HG02938 (cell line): ENCODE results near the gene EYA4.

Source experiments
- ATAC-seq: cut with Tn5 transposase; IDR thresholded peaks from one replicate; pipeline ENCODE4 v1.9.1; 2021; ENCODE audit warnings: mild to moderate bottlenecking, moderate library complexity; ENCODE audit not compliant: unreplicated experiment

The EYA4 gene, protein sequence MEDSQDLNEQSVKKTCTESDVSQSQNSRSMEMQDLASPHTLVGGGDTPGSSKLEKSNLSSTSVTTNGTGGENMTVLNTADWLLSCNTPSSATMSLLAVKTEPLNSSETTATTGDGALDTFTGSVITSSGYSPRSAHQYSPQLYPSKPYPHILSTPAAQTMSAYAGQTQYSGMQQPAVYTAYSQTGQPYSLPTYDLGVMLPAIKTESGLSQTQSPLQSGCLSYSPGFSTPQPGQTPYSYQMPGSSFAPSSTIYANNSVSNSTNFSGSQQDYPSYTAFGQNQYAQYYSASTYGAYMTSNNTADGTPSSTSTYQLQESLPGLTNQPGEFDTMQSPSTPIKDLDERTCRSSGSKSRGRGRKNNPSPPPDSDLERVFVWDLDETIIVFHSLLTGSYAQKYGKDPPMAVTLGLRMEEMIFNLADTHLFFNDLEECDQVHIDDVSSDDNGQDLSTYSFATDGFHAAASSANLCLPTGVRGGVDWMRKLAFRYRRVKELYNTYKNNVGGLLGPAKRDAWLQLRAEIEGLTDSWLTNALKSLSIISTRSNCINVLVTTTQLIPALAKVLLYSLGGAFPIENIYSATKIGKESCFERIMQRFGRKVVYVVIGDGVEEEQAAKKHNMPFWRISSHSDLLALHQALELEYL

GRCh38 chr6:133241086-133241900 lies at the start of gene EYA4:
Gene EYA4, plus strand, starts transcription at chr6:133241357. Its CDS starts 33,424 bp downstream, at chr6:133274781.
- no peak for ATAC-seq

GRCh38 chr6:133193396-133193795 lies 47.8 kb upstream of the EYA4 start:
- ATAC-seq, result no peak

- ATAC-seq, result no peak
Measured at GRCh38 chr6:133198725-133199124, 42.4 kb upstream of the EYA4 start.

- ATAC-seq, result no peak
Measured at GRCh38 chr6:133201231-133201630, 39.9 kb upstream of the EYA4 start.

- no peak for ATAC-seq
Measured at GRCh38 chr6:133202610-133203343, 38.4 kb upstream of the EYA4 start.

GRCh38 chr6:133203344-133203697 lies 37.8 kb upstream of the EYA4 start:
- no peak for ATAC-seq

DNA sequence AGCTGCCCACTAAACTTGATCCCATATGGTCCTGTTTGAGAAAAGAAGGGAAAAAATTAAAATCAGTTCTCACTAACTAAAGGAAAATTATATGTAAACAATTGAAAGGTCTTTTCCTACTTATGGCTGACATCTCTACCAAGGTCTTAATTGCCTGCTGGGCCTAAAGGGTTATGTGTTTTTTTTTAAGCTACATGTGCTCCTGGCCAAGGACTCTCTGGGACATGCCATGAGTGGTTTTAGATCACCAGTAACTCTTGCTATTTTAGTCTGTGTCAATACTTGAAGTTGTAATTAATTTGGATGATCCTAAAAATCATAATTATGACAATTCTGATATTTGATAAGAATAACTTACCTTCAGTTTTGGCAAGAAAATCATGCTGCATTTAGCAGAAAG lies 35.9 kb upstream of the EYA4 start:
- ATAC-seq, result no peak

- no peak for ATAC-seq
Measured at GRCh38 chr6:133206942-133207341, 34.2 kb upstream of the EYA4 start.

GRCh38 chr6:133207754-133208153 lies 33.4 kb upstream of the EYA4 start:
- ATAC-seq, result no peak

DNA sequence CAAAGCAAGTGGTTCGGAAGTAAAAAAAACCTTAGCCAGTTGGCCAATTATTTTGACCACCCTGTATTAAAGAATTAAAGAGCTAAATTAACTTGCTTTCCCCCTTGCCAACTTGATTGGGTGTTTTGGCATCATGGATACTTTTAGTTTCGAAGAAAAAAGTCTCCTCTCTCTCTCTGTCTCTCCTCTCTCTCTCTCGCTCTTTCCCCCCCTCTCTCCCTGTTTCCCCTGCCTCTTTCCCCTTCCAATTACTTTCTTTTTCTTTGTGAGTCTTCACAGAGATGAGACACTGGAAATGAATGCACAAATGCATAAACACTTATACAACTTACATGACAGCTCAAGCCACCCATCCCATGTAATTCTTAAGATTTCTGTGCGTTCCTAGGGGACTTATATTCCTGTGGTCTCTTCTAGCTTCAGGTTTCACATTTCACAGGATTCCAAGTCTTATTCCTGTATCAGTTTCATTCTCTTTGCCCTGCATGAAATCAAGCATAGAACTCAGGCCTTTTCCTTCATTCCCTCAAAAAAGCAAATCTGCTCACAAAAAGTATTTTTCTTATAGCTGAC lies 32.9 kb upstream of the EYA4 start:
- no peak for ATAC-seq

DNA sequence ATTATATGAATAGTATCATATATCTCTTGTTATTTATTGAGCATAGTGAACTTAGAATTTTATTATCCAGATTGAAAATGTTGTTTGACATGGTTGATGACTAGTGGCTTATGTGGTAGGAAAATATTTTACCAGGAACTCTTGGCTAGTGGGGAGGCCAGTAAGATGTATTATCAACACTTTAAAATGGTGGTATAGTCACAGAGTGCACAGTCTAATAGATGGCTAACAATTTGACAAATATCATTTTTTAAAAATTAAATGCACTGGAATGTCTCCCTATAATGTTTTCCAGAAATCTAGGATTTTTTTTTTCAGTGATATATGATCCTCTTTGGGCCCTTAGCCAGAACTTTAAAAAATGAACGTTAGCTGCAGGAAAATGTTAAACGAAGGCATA lies 26.9 kb upstream of the EYA4 start:
- no peak for ATAC-seq

DNA sequence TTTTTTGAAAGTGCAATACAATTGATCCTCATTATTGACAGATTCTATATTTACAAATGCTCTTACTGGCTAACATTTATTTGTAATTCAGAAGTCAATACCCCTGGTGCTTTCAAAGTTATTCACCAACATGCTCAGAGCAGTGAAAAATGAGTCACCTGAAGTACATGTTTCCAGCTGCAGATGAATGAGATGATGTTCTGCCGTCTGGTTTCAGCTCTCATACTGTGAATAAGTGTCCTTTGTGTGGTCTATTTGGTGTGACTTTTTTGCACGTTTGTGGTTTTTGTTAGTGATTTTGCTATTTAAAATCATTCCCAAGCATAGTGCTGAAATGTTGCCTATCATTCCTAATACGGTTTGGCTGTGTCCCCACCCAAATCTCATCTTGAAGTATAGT lies 22.3 kb upstream of the EYA4 start:
- ATAC-seq, result no peak

DNA sequence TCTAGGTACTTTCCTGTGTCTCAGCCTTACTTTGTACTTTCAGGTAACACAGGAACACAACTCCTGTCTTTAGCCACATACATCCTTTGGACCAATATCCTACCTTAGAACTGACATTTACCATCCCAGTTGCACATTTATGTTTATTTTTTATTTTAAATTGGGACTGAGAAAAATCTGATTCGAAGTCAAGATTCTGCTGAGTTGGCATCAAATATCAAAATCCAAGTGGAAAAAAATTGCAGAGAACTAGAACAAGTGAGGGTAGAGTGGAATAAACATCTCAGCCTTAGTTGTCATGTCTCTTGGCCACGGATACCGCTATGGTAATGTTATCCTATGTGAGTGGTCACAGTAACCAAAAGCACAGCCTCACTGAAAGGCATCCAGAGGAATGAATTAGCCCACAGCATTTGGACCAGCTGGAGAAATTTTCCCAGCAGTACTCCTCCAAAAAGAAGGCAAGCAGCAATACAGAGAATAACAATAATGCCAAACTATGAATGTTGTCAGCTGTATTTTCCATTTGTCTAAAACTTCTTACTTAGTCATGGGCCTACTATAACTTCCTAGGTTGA lies 17.6 kb upstream of the EYA4 start:
- ATAC-seq, result no peak

- ATAC-seq, result no peak
Measured at GRCh38 chr6:133225560-133225959, 15.6 kb upstream of the EYA4 start.

DNA sequence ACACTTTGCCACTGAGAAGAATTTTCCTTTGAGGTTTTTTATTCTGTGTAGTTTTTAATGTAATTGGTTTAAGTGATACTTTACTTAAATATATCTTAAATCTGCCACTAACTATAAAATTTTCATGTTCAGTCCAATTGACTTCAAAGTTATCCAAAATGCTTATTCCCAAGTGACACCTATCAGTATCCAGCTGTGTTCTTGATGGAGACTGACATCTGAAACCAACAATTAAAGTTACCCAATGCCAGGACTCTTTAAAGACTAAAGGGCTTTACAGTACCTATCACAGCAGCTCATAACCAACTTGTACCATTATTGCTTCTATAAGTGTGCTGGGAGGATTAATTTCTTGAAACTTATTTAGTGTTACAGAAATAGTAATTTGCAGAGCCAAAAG lies 13.8 kb upstream of the EYA4 start:
- ATAC-seq, result no peak

DNA sequence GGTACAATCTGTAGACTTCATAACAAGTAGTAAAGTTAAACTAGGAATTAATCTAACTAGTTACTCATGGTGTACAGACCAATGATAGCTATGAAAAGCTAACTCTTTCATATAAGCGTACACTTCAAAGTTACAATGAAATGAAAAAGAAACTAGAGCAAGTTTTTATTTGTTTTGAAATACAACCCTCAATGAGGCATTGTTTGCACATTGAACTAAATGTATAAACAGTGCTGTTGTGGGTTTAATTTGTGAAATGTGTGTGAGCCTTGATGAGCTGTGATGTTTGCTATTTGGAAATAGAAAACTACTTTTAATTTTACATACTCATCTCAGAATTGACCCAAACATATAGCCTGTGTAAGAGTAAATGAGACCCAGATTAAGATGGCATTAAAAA lies 11.1 kb upstream of the EYA4 start:
- ATAC-seq, result no peak

- no peak for ATAC-seq
Measured at GRCh38 chr6:133235221-133235620, 5.9 kb upstream of the EYA4 start.

DNA sequence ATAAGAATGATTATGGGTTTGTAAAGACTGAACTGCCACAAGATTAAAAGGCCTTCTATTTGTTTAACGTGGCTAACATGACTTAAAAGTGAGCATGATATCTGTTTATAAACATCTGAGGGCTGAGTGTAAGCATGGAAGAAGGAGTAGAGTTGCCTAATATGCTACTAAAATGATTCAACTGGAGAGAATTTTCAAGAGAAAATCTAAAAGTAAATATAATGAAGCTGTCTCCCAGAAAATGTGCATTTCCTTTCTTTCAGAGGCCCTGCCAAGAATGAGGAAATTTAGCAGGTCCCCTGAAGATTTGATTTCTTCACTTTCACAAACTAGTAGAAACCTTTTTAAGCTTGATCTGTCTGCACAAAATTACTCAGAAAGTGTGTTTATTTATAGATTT lies 4.2 kb upstream of the EYA4 start:
- ATAC-seq, result no peak

DNA sequence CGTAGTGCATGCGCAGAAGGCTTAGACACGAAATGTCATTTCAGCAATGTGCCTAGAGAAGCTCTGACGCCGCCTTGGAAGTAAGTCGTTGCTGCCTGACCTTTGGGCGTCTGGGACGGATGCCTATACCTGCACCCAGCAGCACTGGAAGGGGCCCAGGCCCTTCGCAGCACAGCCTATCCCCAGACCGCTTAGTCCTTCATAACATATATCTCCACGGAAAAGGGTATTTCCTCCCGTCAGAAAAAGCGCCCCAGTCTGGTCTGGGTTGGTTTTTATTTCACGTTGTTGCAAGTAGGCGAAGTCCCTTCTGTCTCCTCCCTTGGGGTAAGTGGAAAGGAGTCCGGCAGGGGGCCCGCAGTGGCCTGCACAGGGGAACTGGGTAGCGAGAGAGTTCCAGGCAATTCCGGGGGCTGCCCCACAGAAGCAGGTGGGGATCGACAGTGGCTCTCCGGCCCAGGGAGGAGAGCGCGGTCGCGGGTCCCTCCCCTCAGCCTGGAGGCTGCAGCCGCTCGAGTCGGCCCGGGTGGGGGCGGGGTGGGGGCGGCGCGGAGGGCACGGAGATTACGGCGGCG lies 559 bp upstream of the EYA4 start:
- ATAC-seq, result no peak
